GM12874 (cell line): Measurements from ENCODE around the gene MPZL3.

ENCODE experiments used
- CTCF ChIP-seq: IDR thresholded peaks from 2 replicates; pipeline ENCODE4 v1.5.1; 2011; ENCODE audit warnings: low read depth, mild to moderate bottlenecking, control low read depth, low read length, moderate library complexity; ENCODE audit not compliant: insufficient read depth

Gene MPZL3

GRCh38 chr11:118277312-118277711, 25.1 kb upstream of the MPZL3 start:
- TF ChIP-seq CTCF: no peak

- TF ChIP-seq CTCF: no peak
These were observed 24.3 kb upstream of the MPZL3 start for GRCh38 chr11:118276422-118276821.

GRCh38 chr11:118275176-118275575, 23.0 kb upstream of the MPZL3 start:
- no peak for TF ChIP-seq CTCF

- TF ChIP-seq CTCF: no peak
These were observed 22.0 kb upstream of the MPZL3 start for GRCh38 chr11:118274186-118274585.

GRCh38 chr11:118272001-118272400, 19.8 kb upstream of the MPZL3 start:
- no peak for TF ChIP-seq CTCF

- no peak for TF ChIP-seq CTCF
These were observed 15.3 kb upstream of the MPZL3 start for GRCh38 chr11:118267486-118267885.

- TF ChIP-seq CTCF: no peak
These were observed 13.8 kb upstream of the MPZL3 start for GRCh38 chr11:118265954-118266353.
